Measurements from ENCODE around the gene ZNF778.

GRCh38 chr16:89241187-89242007 lies 23.9 kb downstream of the ZNF778 start:
- TF ChIP-seq YY1 (IDR thresholded peaks at IDR 0.05; ENCODE audit: low read depth, low read length) = no peak
- TF ChIP-seq CTCF (IDR thresholded peaks at IDR 0.05; ENCODE audit: control extremely low read depth in 1 of 3, insufficient read depth in 1 of 3, low read depth in 1 of 3, low read length in 3 of 3) = no peak
- no peak for TF ChIP-seq SUZ12 (IDR thresholded peaks at IDR 0.05; ENCODE audit: low read length)
- no peak for TF ChIP-seq JUND (IDR thresholded peaks at IDR 0.05; ENCODE audit: low read length)
